SK-N-SH treated with all-trans-retinoic acid at 6 μM for 48 hours (cell line): ENCODE measurements around the gene GSKIP.

Experiments used
- CSDC2 ChIP-seq: fragments of 250-450 bp; sonication (Bioruptor Pico); IDR thresholded peaks from 2 replicates; pipeline ENCODE4 v1.5.0; 2020; ENCODE audit warnings: mild to moderate bottlenecking, moderate library complexity
- CSRNP3 ChIP-seq: fragments of 250-450 bp; sonication (Bioruptor Pico); IDR thresholded peaks from 2 replicates; pipeline ENCODE4 v1.5.1; 2021; ENCODE audit warnings: mild to moderate bottlenecking, moderate library complexity
- ESRRG ChIP-seq: fragments of 250-450 bp; sonication (Bioruptor Pico); IDR thresholded peaks from 2 replicates; pipeline ENCODE4 v1.6.1; 2021; ENCODE audit warnings: mild to moderate bottlenecking
- ISL1 ChIP-seq: fragments of 250-450 bp; sonication (Bioruptor Pico); IDR thresholded peaks from 2 replicates; pipeline ENCODE4 v2.1.2; 2022; ENCODE audit warnings: mild to moderate bottlenecking, moderate library complexity
- PATZ1 ChIP-seq: fragments of 250-450 bp; sonication (Bioruptor Pico); IDR thresholded peaks from 2 replicates; pipeline ENCODE4 v1.8.0; 2020; ENCODE audit warnings: mild to moderate bottlenecking, moderate library complexity, borderline replicate concordance
- POU6F1 ChIP-seq: fragments of 250-450 bp; sonication (Bioruptor Pico); IDR thresholded peaks from 2 replicates; pipeline ENCODE4 v1.8.0; 2021; ENCODE audit warnings: low read depth, mild to moderate bottlenecking, moderate library complexity, borderline replicate concordance
- RARB ChIP-seq: fragments of 250-450 bp; sonication (Bioruptor Pico); IDR thresholded peaks from 2 replicates; pipeline ENCODE4 v1.8.0; 2021; ENCODE audit warnings: mild to moderate bottlenecking, moderate library complexity
- TCF4 ChIP-seq: fragments of 250-450 bp; sonication (Bioruptor Pico); IDR thresholded peaks from 2 replicates; pipeline ENCODE4 v1.8.0; 2021; ENCODE audit warnings: mild to moderate bottlenecking, moderate library complexity, borderline replicate concordance
- TOX ChIP-seq: fragments of 250-450 bp; sonication (Bioruptor Pico); IDR thresholded peaks from 2 replicates; pipeline ENCODE4 v1.8.0; 2021; ENCODE audit warnings: mild to moderate bottlenecking, moderate library complexity, borderline replicate concordance
- ZC3H10 ChIP-seq: fragments of 250-450 bp; sonication (Bioruptor Pico); IDR thresholded peaks from 2 replicates; pipeline ENCODE4 v1.5.1; 2021; ENCODE audit warnings: mild to moderate bottlenecking, moderate library complexity
- ZFP3 ChIP-seq: fragments of 250-450 bp; sonication (Bioruptor Pico); IDR thresholded peaks from 2 replicates; pipeline ENCODE4 v1.5.0; 2020; ENCODE audit warnings: mild to moderate bottlenecking, moderate library complexity
- ZFP30 ChIP-seq: fragments of 450-650 bp; formaldehyde crosslinking; IDR thresholded peaks from 2 replicates; pipeline ENCODE4 v1.5.0; 2022; ENCODE audit warnings: mild to moderate bottlenecking, moderate library complexity

- no peak for TF ChIP-seq ISL1 (CRISPR knock-in tag)
- no peak for TF ChIP-seq CSDC2 (CRISPR knock-in tag)
- no peak for TF ChIP-seq TOX (CRISPR knock-in tag)
- no peak for TF ChIP-seq ESRRG (CRISPR knock-in tag)
- TF ChIP-seq RARB (CRISPR knock-in tag) = no peak
- TF ChIP-seq POU6F1 (CRISPR knock-in tag) = no peak
- TF ChIP-seq PATZ1 (CRISPR knock-in tag) = no peak
- no peak for TF ChIP-seq CSRNP3 (CRISPR knock-in tag)
- TF ChIP-seq ZFP30 = no peak
- TF ChIP-seq ZC3H10 (CRISPR knock-in tag) = no peak
- TF ChIP-seq TCF4 = no peak
- no peak for TF ChIP-seq ZFP3 (CRISPR knock-in tag)
These were observed 39.1 kb upstream of the GSKIP start for GRCh38 chr14:96324219-96324618.
